WTC11 (cell line): ENCODE measurements around the gene GOSR1. TPM values are rescaled to one million over a fixed set of nuclear protein-coding genes. Genes with fewer than 3 reads are reported as not detected.

Experiments
- total RNA-seq: library from RNA; stranded (reverse); gene quantifications from 3 replicates; pipeline ENCODE4 v1.2.3, GENCODE V29; 2021

GOSR1 gene
- total RNA-seq, 1 experiment from 2014 or later: 37.4 TPM

Other genes starting within 250 kb of the GOSR1 start
- gene SLC6A4, start 241.7 kb upstream of the GOSR1 start, total RNA-seq: 0.07 to 0.32 TPM (median 0.13 TPM) in 3 replicates
- 63.9 to 67.3 TPM (median 65.3 TPM) in 3 replicates for gene BLMH, start 185.5 kb upstream of the GOSR1 start, total RNA-seq
- not detected in 3 replicates for gene TMIGD1, start 143.4 kb upstream of the GOSR1 start, total RNA-seq
- 36.1 to 43.0 TPM (median 40.1 TPM) in 3 replicates for gene CPD, start 98.5 kb upstream of the GOSR1 start, total RNA-seq